PFSK-1 (cell line): Measurements from ENCODE around the gene USP9X.

Experiments
- POLR2AphosphoS5 ChIP-seq: IDR thresholded peaks from 2 replicates; pipeline ENCODE4 v1.6.1; 2012; ENCODE audit warnings: low read depth, mild to moderate bottlenecking, control low read depth, low read length, moderate library complexity
- REST ChIP-seq, 2 experiments: IDR thresholded peaks; 2 replicates each; pipeline versions ENCODE4 v1.6.1 to v1.8.0; 2011 to 2012; ENCODE audit warnings: low read depth in 2 of 2, low read length in 2 of 2, control low read depth in 1 of 2, inconsistent platforms in 1 of 2, mild to moderate bottlenecking in 1 of 2, moderate library complexity in 1 of 2; ENCODE audit not compliant: insufficient read depth in 1 of 2

DNA sequence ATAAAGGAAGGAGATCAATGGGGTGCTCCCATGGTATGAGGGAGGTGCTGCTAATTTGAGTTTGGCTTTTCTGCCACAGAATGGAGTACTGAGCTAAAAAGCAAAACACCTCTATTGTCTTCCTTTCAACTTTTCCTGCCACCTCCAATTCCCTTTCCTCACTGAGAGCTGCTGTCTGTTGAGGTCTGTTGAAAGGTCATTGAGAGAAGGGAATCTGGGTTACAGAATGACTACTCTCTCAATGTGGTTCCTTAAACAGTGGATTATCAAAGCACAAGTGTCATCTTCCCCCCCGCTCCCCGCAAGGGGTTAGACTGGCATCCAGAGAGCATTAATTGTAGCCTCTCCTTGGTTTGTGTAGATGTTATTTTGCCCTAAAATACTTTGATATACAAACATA lies 10.7 kb downstream of the USP9X start:
- TF ChIP-seq REST (IDR thresholded peaks at IDR 0.05; ENCODE audit: insufficient read depth in 1 of 2, low read depth in 2 of 2, low read length in 2 of 2) (no peak), POLR2AphosphoS5 (no peak)
